Pancreas (tissue), 10 donors: Measurements from ENCODE around the gene RAB13. TPM values are rescaled to one million over a fixed set of nuclear protein-coding genes. Genes with fewer than 3 reads are reported as not detected.

Experiments used
- ATAC-seq, 4 donors: fragments of 200-7000 bp; cut with Tn5 transposase; one replicate each; pipeline versions ENCODE4 v1.8.0 to v1.9.1; 2020; ENCODE audit warnings: mild to moderate bottlenecking in 4 of 4, moderate library complexity in 4 of 4
- DNase-seq, 6 donors: peaks; one replicate each; pipeline ENCODE4 v3.0.0-alpha.2; 2020
- FAIRE-seq: peaks from 2 replicates; lab custom pipeline; 2012; peaks lifted over from hg19 to GRCh38; lab: Jason Lieb, UNC
- H3K27ac ChIP-seq, 4 donors: fragments of 200-600 bp; sonication (generic); 1 replicate in 3 of 4; 2 replicates in 1 of 4; pipeline versions ENCODE4 v1.5.0 to v1.8.0; 2020
- H3K27me3 ChIP-seq, 4 donors: fragments of 200-600 bp; one replicate each; pipeline ENCODE4 v1.8.0; 2021
- H3K36me3 ChIP-seq, 3 donors: fragments of 200-600 bp; sonication (generic) in 1 of 3; one replicate each; pipeline versions ENCODE4 v1.5.0 to v1.8.0; 2020 to 2021
- H3K4me1 ChIP-seq, 3 donors: fragments of 200-600 bp; one replicate each; pipeline ENCODE4 v1.8.0; 2021
- H3K4me3 ChIP-seq, 4 donors: fragments of 200-600 bp; sonication (generic) in 2 of 4; one replicate each; pipeline versions ENCODE4 v1.5.0 to v1.8.0; 2020 to 2021
- H3K9me3 ChIP-seq, 4 donors: fragments of 200-600 bp; one replicate each; pipeline ENCODE4 v1.8.0; 2021
- WGBS, 2 donors: extraction: QIAGEN DNeasy Blood & Tissue Kit; methylation state at CpG; one replicate each; pipeline ENCODE4 v1.1.7; 2013; 5-methylcytosine and 5-hydroxymethylcytosine counted together
- intact Hi-C, 3 donors: fragments of 100-400 bp; cut with DNase I; formaldehyde crosslinking; loops; one replicate each; pipeline versions ENCODE4 v1.11.1 to v1.14.2; 2022
- polyA plus RNA-seq, 2 donors: library from polyadenylated mRNA; stranded (reverse); fragments of 200-250 nt; gene quantifications; one replicate each; pipeline ENCODE4 v1.2.3, GENCODE V29; 2013
- total RNA-seq, 6 donors: library from RNA; stranded (reverse); fragmentation: NEBNext Ultra II Directional in 4 of 6; extraction: Animal tissue kit (Norgen Biotek cat#: 25700) in 4 of 6; gene quantifications; one replicate each; pipeline versions ENCODE4 v1.2.1 to v1.2.4, GENCODE V29; 2021 to 2023
- TF ChIP-seq, protein P1 (sequence below), 4 donors: fragments of 200-600 bp; sonication (generic) in 3 of 4; IDR thresholded peaks; one replicate each; pipeline versions ENCODE4 v1.5.0 to v1.8.0; 2021; ENCODE audit warnings: antibody characterized with exemption in 4 of 4
- donor health status: healthy with polysubstance abuse.
- donor health status: DM: no; HTN: no; CAD: no; lungs with moderate emphysema.
- donor health status: DM: no; HTN: no; CAD: no.
- donor health status: control.
- donor health status: control.
- donor health status: Bipolar disorder and iron deficiency.
- donor health status: DM: yes; HTN: yes; CAD: no.
- donor health status: DM: no; HTN: no; CAD: no.
- donor health status: DM: no; HTN: no; CAD: no.
- donor health status: DM: yes; HTN: yes; CAD: no.

The RAB13 gene
- total and polyA plus RNA-seq, 8 donors = 36.8 to 118 (median 50.4) TPM

DNA sequence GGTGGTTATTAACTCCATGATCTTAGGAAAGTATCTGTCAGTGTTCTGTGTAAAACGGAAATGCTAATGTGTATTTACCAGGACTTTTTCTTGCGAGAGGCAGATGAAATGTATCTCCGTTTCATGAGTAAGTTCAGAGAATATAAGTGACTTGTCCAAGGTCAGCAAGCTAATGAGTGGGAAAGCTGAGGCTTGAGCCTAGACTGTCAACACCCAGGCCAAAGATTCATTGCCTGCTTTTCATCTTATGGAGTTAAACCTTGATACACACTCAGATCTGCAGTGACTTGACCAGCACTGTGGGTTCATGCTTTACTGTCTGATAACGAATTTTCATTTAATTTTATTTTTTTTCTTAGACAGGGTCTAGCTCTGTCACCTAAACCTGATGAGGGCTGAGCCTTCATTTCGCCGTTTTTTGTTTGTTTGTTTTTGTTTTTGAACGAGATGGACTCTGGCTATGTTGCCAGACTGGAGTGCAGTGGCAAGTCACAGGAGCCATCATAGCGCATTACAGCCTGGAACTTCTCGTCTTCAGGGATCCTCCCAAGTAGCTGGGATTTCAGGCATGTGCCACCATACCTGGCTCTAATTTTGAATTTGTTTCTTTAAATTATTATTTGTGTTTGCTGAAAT is 7.7 kb downstream of the RAB13 start:
- TF ChIP-seq, protein P1, sequence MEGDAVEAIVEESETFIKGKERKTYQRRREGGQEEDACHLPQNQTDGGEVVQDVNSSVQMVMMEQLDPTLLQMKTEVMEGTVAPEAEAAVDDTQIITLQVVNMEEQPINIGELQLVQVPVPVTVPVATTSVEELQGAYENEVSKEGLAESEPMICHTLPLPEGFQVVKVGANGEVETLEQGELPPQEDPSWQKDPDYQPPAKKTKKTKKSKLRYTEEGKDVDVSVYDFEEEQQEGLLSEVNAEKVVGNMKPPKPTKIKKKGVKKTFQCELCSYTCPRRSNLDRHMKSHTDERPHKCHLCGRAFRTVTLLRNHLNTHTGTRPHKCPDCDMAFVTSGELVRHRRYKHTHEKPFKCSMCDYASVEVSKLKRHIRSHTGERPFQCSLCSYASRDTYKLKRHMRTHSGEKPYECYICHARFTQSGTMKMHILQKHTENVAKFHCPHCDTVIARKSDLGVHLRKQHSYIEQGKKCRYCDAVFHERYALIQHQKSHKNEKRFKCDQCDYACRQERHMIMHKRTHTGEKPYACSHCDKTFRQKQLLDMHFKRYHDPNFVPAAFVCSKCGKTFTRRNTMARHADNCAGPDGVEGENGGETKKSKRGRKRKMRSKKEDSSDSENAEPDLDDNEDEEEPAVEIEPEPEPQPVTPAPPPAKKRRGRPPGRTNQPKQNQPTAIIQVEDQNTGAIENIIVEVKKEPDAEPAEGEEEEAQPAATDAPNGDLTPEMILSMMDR (IDR thresholded peaks at IDR 0.05) = no peak
- H3K27me3 ChIP-seq = no peaks in the 10 kb centered on the region
- peaks cover 5 to 21% (median 21%) of the 10 kb centered on the region in 3 donors for H3K36me3 ChIP-seq
- ATAC-seq = no peak
- intact Hi-C loops = no loop called here
- no peaks in the 10 kb centered on the region for H3K9me3 ChIP-seq
- peak overlapping the region in 2 of 4 donors; percentile 73 to 93 for H3K4me3 ChIP-seq
- H3K27ac ChIP-seq = peak overlapping the region in 3 of 4 donors; percentile 88 to 93 (median 91)
- WGBS, 2 donors = 46 to 53% methylated on average over 9 of the region's 9 CpGs
- H3K4me1 ChIP-seq = peaks cover 0 to 15% (median 0%) of the 10 kb centered on the region in 3 donors
- no peak for FAIRE-seq
- no peak for DNase-seq

DNA sequence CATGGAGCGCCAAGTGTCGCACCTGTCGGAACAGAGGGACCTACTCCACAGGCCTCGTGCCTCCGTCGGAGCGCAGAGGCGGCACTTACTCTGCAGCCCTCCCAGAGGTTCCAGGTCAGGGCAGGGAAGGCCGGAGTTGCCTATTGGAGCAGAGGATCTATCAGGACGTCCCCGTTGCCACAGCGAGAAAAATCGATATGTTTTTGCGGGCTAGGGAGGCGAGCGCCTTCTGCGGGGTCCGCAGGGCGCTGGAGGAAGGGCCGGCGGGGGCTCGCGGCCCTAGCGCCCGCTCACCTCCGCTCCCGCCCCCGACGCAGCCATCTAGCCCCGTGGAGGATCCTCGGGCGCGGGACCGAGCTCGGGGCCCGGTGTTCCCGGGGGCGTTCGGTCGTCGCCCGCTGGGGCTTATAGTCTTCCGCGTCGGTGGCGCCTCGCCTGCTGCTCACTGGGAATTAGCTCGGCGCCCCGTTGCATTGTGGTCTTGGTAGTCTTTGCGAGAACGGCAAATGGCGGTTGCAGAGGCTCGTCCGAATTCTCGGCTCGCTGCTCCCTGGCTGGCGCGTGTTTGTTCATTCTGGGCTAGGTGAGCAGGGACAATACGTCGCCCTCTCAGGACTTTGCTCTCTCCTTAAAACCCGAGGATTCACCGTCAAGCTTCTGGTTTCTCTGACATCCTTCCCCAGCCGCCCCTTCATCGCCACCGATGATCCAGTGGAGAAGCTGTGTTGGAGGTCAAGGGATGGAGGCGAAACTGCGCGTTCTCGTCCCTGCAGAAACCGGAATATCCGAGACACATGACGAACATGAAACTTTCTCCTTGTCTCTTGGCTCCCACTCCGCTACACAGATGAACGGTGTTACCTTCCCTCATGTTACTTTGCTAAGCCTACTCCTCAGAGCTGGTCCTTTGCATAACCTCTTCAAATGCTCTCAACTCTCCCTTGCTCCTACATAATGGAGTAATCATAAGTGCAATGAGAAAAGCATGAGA is 8.6 kb downstream of the RAB13 start, which contains the start of gene JTB:
TSS of gene JTB (minus strand) at position 425 of the 991 bp plus-strand sequence. CDS start at position 3, 422 bp downstream.
- DNase-seq = peak; percentile 82 to 95 (median 88)
- Histone ChIP-seq H3K36me3 (peaks cover 5 to 21% (median 21%) of the 10 kb centered on the region in 3 donors), H3K27ac (peak within 1 kb of the TSS; percentile 88 to 96 (median 92)), H3K9me3 (no peaks in the 10 kb centered on the region), H3K4me3 (peak within 1 kb of the TSS; percentile 73 to 93 (median 85)), H3K27me3 (no peaks in the 10 kb centered on the region), H3K4me1 (peaks cover 0 to 15% (median 0%) of the 10 kb centered on the region in 3 donors)
- FAIRE-seq = no peak
- TF ChIP-seq, protein P1 (IDR thresholded peaks at IDR 0.05) = no peak
- 0% methylated on average over 73 to 75 of the region's 75 CpGs for WGBS, 2 donors
- ATAC-seq = peak; percentile 96 to 98 (median 97)
- intact Hi-C loops = no loop called here

DNA sequence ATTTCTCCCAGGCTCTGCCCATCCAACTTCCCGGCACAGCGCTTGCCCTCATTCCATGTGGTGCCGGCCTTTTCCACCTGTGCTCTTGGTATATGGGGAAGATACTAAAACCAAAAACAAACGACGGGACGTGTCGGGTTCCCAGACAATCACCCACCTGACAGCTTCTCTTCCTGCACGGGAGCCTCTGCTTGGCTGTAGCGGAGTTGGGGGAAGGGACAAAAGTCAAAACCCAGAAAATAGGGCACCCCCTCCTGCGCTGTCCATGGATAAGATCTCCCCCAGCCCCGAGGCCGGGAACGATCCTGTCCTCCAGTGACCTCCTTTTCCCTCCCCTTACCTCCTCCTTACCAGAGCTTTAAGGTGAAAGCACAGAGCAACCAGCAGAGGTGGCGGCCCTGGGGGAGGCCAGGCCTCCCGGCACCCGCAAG is 9.3 kb downstream of the RAB13 start:
- Histone ChIP-seq H3K4me1 (peaks cover 0 to 15% (median 0%) of the 10 kb centered on the region in 3 donors), H3K27ac (peak overlapping the region; percentile 88 to 96 (median 92)), H3K36me3 (peaks cover 5 to 21% (median 21%) of the 10 kb centered on the region in 3 donors), H3K4me3 (peak overlapping the region; percentile 73 to 93 (median 85)), H3K9me3 (no peaks in the 10 kb centered on the region), H3K27me3 (no peaks in the 10 kb centered on the region)
- 1% methylated on average over 16 of the region's 16 CpGs for WGBS, 2 donors
- FAIRE-seq = no peak
- TF ChIP-seq, protein P1 (IDR thresholded peaks at IDR 0.05) = no peak
- intact Hi-C loops = no loop called here
- ATAC-seq = peak; percentile 3 to 15 (median 6)
- no peak for DNase-seq

DNA sequence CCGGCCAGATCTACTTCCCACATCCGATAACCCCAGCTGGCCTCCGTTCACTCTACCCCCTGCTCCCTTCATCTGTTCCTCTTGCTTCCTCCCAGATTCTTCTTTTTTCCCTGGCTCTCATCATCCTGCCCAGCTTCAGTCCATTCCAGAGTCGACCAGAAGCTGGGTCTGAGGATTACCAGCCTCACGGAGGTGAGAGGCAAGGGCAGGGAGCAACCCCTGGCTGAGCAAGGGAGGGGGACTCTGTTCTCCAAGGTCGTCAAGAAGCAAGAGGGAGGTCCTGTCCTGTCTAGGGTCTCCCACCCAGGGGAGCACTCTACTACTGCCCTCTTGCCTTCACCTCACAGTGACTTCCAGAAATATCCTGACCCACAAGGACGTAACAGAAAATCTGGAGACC is 12.6 kb downstream of the RAB13 start:
- Histone ChIP-seq H3K27me3 (no peaks in the 10 kb centered on the region), H3K4me1 (peaks cover 0 to 19% (median 0%) of the 10 kb centered on the region in 3 donors), H3K36me3 (peaks cover 5 to 21% (median 21%) of the 10 kb centered on the region in 3 donors), H3K27ac (no peak overlapping the region), H3K9me3 (no peaks in the 10 kb centered on the region), H3K4me3 (no peak overlapping the region)
- 77 to 78% methylated on average over 7 of the region's 7 CpGs for WGBS, 2 donors
- DNase-seq (peak in 2 of 6 donors; percentile 11 to 23), FAIRE-seq (no peak), ATAC-seq (no peak)
- TF ChIP-seq, protein P1 (IDR thresholded peaks at IDR 0.05) = no peak
- intact Hi-C loops = no loop called here
